Lung microvascular endothelial cell (primary cell): ENCODE measurements around the gene CCP110. TPM values are rescaled to one million over a fixed set of nuclear protein-coding genes. Genes with fewer than 3 reads are reported as not detected.
"Not testable (repeated sequence)": the region's sequence is repeated elsewhere in the genome, so short reads cannot be mapped to it uniquely, and the experiment has no call there.

ENCODE experiments used
- DNase-seq, 2 donors: peaks; one replicate each; pipeline versions ENCODE4 v3.0.0 to v3.0.0-alpha.2; 2010; ENCODE audit warnings: low read depth in 2 of 2
- total RNA-seq: library from RNA; depleted of rRNA; stranded (reverse); fragments of >200 nt; gene quantifications from 2 replicates; pipeline ENCODE4 v1.2.1, GENCODE V29; 2014

The CCP110 gene
- total RNA-seq, 1 donor from 2014 or later: 5.6 TPM

- not testable (repeated sequence) for DNase-seq
These were observed 19.7 kb downstream of the CCP110 start for GRCh38 chr16:19543278-19543996.

- DNase-seq: no peak
These were observed 24.4 kb downstream of the CCP110 start for GRCh38 chr16:19548144-19548543.

GRCh38 chr16:19549673-19550072, 25.9 kb downstream of the CCP110 start:
- no peak for DNase-seq

- DNase-seq: peak; percentile 99 to 100
These were observed 31.6 kb downstream of the CCP110 start, which contains the start of gene VPS35L for GRCh38 chr16:19555186-19555937. VPS35L (plus strand) TSS chr16:19555703; CDS start chr16:19555730, 27 bp downstream.

GRCh38 chr16:19555938-19556771, 32.4 kb downstream of the CCP110 start:
- peak; percentile 13 to 36 for DNase-seq

- peak; percentile 74 to 78 for DNase-seq
These were observed 35.6 kb downstream of the CCP110 start for GRCh38 chr16:19559242-19559910.

- DNase-seq: no peak
These were observed 36.3 kb downstream of the CCP110 start for GRCh38 chr16:19560078-19560477.

GRCh38 chr16:19563377-19563776, 39.6 kb downstream of the CCP110 start:
- DNase-seq: no peak

GRCh38 chr16:19566362-19566761, 42.6 kb downstream of the CCP110 start:
- no peak for DNase-seq

- DNase-seq: no peak
These were observed 43.8 kb downstream of the CCP110 start for GRCh38 chr16:19567560-19567959.

- no peak for DNase-seq
These were observed 50.3 kb downstream of the CCP110 start for GRCh38 chr16:19573997-19574396.

GRCh38 chr16:19574615-19575014, 50.9 kb downstream of the CCP110 start:
- DNase-seq: no peak

- no peak for DNase-seq
These were observed 54.7 kb downstream of the CCP110 start for GRCh38 chr16:19578378-19578971.

GRCh38 chr16:19582050-19582831, 58.5 kb downstream of the CCP110 start:
- DNase-seq: no peak

GRCh38 chr16:19583665-19584300, 60.0 kb downstream of the CCP110 start:
- DNase-seq: peak; percentile 60 to 87

- peak in 1 of 2 donors; percentile 78 for DNase-seq
These were observed 64.9 kb downstream of the CCP110 start for GRCh38 chr16:19588661-19589060.

- DNase-seq: no peak
These were observed 65.4 kb downstream of the CCP110 start for GRCh38 chr16:19589106-19589505.

GRCh38 chr16:19589771-19590302, 66.1 kb downstream of the CCP110 start:
- DNase-seq: peak; percentile 83 to 99

- DNase-seq: peak in 1 of 2 donors; percentile 91
These were observed 71.5 kb downstream of the CCP110 start for GRCh38 chr16:19595043-19595767.
